ENCODE measurements around the gene AOC3. TPM values are rescaled to one million over a fixed set of nuclear protein-coding genes. Genes with fewer than 3 reads are reported as not detected.
A peak's percentile ranks its signal among the peaks of the same experiment; 100 is the strongest.
"Not testable (repeated sequence)": the region's sequence is repeated elsewhere in the genome, so short reads cannot be mapped to it uniquely, and the experiment has no call there.

AOC3 gene
- total RNA-seq, 1 experiment from 2014 or later: 0.86 TPM

DNA sequence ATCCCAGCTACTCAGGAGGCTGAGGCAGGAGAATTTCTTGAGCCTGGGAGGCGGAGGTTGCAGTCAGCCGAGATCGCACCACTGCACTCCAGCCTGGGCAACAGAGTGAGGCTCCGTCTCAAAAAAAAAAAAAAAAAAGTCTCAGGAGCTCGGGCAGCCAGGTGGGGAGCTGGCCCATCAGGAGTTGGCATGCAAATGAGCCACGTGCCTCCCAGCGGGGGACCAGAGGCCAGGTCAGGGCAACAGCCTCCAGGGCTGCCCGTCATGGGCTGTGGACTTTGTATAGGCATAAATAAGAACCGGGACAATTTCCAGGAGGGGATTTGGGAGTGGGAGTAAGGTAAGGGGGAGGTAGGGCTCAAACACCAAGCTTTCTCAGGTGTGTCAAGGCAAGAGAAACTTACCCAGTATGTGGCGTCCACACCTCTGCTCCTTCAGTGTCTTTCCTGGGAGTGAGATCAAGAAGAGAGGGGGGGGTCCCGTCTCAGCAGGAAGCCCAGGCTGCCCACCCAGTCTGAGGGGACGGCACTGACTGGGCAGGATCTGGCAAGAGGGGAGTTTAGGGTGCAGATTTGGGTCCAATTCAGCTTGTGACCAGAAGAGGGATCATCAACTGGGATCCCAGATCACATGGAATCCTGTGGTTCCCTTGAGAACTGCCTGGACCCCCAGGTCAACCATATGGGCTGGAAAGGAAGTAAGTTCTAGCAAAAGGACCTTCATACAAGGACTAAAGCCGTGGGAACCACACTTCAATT lies 27.3 kb downstream of the AOC3 start:
- no peaks in the 10 kb centered on the region for H3K36me3 ChIP-seq
- DNase-seq: no peak
- no peaks in the 10 kb centered on the region for H3K27me3 ChIP-seq
- no peak overlapping the region for H3K4me3 ChIP-seq
- no peaks in the 10 kb centered on the region for H3K9me3 ChIP-seq

DNA sequence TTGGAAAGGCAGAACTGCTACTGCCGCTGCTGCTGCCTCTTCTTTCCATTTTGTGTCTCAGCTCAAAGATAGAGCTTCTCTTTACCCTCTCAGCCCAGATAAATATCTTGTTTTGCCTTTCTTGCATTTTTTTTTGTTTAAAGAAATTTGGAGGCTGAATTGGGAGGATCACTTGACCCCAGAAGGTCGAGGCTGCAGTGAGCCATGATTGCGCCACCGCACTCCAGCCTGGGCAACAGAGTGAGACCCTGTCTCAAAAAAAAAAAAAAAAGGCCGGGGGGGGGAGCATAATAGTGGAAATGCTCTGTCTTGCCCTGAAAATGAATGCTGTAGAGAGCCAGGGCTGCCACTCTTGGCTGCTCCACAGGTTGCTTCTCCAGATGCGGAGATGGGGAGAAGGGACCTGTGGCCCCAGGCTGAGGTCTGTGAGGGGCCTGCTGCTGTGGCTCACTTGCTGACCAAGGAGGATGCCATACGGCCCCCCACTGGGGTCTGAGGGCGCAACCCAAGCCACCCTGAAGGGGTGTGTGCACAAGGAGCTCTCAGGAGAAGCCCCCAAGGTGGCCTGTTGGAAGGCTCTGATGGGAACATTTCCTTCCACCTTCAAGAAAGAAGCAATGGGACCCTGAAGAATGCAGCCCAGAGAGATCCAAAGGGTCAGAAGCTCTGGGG lies 28.1 kb downstream of the AOC3 start:
- Histone ChIP-seq H3K4me3 (no peak overlapping the region), H3K9me3 (no peaks in the 10 kb centered on the region), H3K27me3 (no peaks in the 10 kb centered on the region), H3K36me3 (no peaks in the 10 kb centered on the region)
- no peak for DNase-seq

DNA sequence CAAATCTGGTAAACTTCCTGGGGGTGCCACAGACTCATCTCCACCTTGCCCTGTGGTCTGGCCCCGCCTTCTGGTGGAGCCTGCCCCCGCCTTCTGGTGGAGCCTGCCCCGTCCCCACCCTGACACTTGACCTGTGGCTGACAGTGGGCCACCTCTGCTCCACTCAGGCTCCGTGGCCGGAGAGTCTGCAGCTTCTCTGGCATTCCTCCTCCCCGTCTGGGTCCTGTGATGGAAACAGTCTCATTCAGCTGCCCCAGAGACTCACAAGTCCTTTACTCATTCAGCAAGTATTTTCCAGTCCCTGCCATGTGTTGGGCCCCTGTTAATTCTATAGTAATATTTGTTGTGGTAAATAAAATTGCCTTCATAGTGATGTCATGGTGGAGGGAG lies 28.6 kb downstream of the AOC3 start:
- DNase-seq: no peak
- no peaks in the 10 kb centered on the region for H3K27me3 ChIP-seq
- no peaks in the 10 kb centered on the region for H3K9me3 ChIP-seq
- H3K36me3 ChIP-seq: no peaks in the 10 kb centered on the region
- no peak overlapping the region for H3K4me3 ChIP-seq

DNA sequence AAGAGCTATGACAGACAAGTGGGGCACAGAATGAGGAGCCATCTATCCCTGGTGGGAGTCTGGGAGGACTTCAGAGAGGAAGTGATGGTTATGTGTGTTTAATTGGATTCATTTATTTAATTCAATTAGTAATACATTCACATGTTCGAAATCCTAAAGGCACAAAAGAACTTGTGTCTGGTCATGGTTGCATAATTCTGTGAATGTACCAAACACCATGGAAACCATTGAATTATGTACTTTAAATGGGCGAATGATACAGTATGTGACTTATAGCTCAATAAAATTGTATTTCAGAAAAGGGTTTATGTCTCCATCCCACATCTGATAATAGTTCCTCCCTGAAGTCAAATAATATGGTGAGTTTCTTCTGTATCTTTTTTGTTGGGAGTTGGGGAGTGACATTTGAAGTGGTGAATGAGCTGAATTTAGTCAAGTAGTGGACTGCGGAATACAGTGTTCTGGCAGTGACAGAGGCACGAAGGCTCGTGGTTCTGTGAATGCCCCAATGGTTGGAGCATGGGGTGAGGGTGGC lies 29.8 kb downstream of the AOC3 start:
- no peak for DNase-seq
- Histone ChIP-seq H3K9me3 (no peaks in the 10 kb centered on the region), H3K4me3 (no peak overlapping the region), H3K36me3 (no peaks in the 10 kb centered on the region), H3K27me3 (no peaks in the 10 kb centered on the region)

DNA sequence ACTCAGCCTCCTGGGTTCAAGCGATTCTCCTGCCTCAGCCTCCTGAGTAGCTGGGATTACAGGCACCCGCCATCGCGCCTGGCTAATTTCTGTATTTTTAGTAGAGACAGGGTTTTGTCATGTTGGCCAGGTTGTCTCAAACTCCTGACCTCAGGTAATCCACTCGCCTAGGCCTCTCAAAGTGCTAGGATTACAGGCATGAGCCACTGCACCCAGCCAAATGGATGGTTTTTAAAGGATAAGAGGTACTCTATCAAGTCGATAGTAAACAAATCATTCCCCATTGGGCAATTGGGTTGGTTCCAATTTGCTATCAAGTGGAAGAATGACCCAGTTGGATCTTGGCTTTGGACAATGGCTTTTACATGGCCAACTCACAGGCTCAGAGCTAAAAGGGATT lies 30.7 kb downstream of the AOC3 start:
- not testable (repeated sequence) for H3K36me3 ChIP-seq, H3K9me3 ChIP-seq, DNase-seq, H3K27me3 ChIP-seq, H3K4me3 ChIP-seq

DNA sequence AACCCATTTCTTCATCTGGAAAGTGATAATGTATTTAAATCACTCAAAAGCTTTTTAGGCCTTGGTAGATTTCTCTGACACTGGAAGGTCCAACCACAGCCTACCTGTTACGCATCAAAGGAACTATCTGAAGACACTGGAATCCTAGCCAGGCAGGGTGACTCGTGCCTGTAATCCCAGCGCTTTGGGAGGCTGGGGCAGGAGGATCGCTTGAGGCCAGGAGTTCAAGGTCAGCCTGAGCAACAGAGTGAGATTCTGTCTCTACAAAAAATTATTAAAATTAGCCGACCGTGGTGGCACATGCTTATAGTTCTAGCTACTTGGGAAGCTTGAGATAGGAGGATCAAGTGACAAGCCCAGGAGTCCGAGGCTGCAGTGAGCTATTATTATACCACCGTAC lies 31.2 kb downstream of the AOC3 start:
- no peaks in the 10 kb centered on the region for H3K9me3 ChIP-seq
- H3K4me3 ChIP-seq: no peak overlapping the region
- no peak for DNase-seq
- no peaks in the 10 kb centered on the region for H3K36me3 ChIP-seq
- no peaks in the 10 kb centered on the region for H3K27me3 ChIP-seq

DNA sequence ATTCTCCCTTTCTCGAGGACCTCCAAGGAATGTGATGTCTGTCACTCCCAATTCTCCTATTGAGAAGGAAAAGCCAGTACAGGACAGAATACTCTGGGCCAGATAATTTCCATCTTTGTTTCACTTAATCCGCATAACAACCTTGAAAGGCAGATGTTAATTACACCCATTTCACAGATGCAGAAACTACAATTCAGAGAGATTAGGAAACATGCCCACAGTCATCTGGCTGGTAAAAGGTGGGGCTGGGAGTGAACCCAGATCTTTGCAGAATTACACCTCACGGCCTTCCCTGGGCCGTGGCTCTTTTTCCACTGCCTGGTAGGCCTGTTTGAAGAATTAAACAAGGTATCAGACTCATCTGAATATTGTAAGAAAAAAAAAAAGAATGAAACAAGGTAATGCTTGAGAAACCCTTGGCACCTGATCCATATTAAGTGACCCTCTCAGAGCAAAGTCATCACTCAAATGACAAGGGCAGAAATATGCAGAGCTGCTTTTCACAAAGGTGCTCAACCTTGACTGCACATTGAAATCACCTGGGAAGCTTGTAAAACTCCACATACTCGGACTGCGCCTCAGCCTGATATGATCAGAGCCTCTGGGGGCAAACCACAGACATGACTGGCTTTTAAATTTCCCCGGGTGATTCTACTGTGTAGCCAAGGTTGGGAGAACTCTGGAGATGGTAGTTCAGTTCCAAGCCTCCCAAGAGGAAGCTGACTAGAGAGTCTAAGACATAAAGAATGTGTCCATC lies 33.0 kb downstream of the AOC3 start:
- DNase-seq: no peak
- Histone ChIP-seq H3K27me3 (no peaks in the 10 kb centered on the region), H3K9me3 (no peaks in the 10 kb centered on the region)

DNA sequence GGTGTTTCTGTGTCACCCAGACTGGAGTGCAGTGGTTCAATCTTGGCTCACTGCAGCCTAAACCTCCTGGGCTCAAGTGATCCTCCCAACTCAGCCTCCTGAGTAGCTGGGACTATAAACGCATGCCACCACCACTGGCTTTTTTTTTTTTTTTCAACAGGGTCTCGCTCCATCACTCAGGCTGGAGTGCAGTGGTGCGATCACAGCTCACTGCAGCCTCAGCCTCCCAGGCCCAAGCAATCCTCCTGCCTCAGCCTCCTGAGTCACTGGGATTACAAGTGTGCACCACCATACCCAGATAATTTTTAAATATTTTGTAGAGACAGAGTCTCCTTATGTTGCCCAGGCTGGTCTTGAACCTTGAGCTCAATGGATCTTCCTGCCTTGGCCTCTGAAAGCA lies 34.8 kb downstream of the AOC3 start:
- H3K4me3 ChIP-seq, H3K27me3 ChIP-seq, H3K36me3 ChIP-seq, H3K9me3 ChIP-seq, DNase-seq: not testable (repeated sequence)

More for the DNA sequence above, 33.0 kb downstream of the AOC3 start:
- Histone ChIP-seq H3K4me3 (no peak overlapping the region), H3K36me3 (no peaks in the 10 kb centered on the region)

DNA sequence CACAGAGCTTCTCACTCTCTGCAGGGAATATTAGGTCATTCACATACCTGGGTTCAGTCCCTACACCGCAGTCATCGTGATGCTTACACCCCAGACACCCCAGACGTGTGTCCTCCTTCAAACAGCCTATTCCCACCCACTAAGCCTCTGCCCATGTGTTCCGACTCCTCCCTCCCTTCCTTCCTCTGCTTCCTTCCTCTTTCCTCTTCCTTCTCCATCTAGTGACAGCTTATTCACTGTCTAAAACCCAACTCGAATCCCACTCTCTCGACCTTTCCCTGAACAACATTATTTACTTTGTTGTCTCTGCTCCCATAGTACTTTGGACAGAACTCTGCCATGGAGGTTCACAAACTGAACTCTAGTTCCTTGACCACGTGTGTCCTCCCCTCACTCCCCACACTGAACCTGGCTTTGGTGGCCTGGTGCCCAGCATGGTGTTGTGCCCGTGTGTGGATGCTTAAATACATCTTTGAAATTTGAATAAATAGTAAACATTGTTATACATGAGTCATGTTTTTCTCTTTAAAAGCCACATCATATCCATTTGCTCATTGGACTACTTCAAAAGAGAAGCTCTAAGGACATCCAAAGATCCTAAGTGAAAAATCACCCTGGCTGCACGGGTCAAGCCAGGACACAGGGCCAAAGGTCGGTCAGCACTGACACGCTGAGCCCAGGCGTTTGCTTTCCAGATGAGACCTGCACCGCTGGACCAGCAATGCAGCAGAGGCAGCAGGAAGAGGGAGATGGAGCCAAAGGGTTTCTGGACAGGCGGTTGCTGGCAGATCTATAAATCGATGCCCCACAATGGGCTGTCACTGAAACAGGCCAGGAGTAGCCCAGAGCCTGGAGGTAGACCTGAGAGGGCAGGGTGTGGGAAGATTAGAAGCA lies 35.5 kb downstream of the AOC3 start:
- H3K4me3 ChIP-seq: no peak overlapping the region
- DNase-seq: peak; percentile 48
- H3K9me3 ChIP-seq: no peaks in the 10 kb centered on the region
- no peaks in the 10 kb centered on the region for H3K27me3 ChIP-seq
- H3K36me3 ChIP-seq: no peaks in the 10 kb centered on the region

DNA sequence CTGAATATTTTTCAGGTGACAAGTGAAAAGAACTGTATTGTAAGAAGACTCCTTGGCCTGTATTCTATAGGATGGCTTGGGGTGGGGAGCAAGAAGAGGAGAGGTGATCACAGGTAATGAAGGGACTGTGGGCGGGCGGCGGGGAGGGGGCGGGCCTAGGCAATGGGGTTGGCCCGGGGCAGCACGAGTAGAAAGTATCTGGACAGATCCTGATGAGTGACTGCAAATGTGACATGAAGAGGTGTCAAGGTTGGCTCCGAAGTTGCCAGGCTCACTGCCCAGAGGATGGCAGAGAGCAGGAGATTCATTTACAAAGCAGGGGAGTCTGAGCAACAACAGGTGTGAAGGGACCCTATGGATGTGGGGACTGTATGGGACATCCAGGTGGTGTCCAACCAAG lies 38.8 kb downstream of the AOC3 start:
- Histone ChIP-seq H3K9me3 (no peaks in the 10 kb centered on the region), H3K36me3 (no peaks in the 10 kb centered on the region), H3K27me3 (no peaks in the 10 kb centered on the region), H3K4me3 (no peak overlapping the region)
- DNase-seq: no peak

DNA sequence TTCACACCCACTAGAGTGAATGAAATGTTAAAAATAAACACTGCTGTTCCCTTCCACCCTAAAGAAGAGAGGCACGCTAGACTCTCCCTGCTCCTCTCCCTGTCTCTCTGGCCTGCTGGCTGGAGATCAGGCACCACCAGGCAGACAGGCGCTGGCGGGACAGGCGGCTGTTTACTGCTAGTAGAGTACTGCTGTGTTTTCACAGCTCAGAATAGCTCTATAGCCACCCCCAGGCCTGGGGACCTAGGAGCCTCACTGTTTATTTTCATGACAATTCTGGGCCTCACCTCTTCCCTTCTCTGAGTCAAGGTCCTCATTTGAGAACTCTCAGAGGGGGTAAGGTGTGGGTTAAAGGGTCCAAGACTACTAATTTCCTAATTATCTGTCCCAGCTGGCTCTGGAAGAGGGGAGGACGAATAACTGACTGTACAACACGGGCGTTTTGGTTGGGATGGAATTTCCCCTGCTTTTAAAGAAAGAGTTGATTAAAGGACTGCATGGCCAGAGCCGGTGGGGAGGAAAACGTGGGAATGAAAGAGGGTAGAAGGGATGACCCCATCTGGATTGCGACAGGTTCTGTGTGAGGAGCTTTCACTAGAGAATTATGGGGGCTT lies 40.6 kb downstream of the AOC3 start:
- Histone ChIP-seq H3K36me3 (no peaks in the 10 kb centered on the region), H3K4me3 (no peak overlapping the region), H3K27me3 (no peaks in the 10 kb centered on the region), H3K9me3 (no peaks in the 10 kb centered on the region)
- peak; percentile 47 for DNase-seq

DNA sequence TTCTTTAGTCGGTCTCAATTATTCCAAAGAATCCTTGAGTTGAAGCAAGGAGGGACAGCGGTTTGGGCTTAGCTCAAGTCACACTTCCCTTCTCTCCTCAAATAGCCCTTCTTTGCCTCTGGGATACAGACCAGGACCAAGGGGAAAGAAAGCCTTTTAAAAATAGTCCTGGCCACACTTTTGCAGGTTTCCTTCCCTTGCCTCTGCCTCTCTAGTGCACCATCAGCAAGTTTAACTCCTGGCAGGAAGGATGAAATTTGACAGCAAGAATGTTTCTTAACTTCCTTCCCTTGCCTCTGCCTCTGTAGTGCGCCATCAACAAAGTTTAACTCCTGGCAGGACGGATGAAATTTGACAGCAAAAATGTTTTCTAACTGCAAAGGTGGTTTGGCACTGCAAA lies 42.4 kb downstream of the AOC3 start:
- no peak overlapping the region for H3K4me3 ChIP-seq
- no peaks in the 10 kb centered on the region for H3K27me3 ChIP-seq
- DNase-seq: no peak
- no peaks in the 10 kb centered on the region for H3K9me3 ChIP-seq
- no peaks in the 10 kb centered on the region for H3K36me3 ChIP-seq

DNA sequence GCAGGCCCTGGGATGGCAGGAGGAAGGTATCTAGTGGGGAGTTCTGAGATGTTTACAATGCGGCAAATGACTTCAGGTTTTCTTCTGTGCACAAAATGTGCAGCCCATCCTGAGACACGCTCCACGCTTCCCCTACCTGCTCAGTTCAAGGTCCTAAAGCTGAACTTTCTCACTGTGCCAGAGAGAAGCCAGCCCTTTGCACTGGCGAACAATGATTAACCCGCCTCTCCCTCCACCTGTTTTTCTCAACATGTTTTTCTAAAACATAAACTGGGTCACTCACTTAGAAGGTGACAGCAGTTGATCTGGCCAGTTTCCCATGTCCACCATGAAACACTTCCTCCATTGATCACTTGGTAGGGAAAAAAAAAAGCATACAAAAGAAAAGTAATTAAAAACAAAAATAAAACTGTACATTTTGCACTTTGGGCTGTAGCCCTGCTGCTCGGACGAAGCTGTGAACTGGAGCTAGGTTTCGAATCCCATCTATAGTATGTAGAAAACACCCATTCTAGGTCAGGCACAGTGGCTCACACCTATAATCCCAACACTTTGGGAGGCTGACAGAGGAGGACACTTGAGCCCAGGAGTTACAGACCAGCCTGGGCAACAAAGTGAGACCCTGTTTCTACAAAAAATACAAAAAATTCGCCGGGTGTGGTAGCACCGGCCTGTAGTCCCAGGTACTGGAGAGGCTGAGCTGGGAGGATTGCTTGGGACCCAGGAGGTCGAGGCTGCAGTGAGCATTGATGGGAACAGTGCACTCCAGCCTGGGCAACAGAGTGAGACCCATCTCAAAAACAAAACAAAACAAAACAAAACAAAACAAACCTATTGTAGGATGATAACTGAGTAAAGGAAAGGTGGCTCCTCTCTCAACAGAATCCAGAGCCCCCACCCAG lies 43.5 kb downstream of the AOC3 start:
- no peak overlapping the region for H3K4me3 ChIP-seq
- no peaks in the 10 kb centered on the region for H3K9me3 ChIP-seq
- H3K27me3 ChIP-seq: no peaks in the 10 kb centered on the region
- H3K36me3 ChIP-seq: no peaks in the 10 kb centered on the region
- no peak for DNase-seq

DNA sequence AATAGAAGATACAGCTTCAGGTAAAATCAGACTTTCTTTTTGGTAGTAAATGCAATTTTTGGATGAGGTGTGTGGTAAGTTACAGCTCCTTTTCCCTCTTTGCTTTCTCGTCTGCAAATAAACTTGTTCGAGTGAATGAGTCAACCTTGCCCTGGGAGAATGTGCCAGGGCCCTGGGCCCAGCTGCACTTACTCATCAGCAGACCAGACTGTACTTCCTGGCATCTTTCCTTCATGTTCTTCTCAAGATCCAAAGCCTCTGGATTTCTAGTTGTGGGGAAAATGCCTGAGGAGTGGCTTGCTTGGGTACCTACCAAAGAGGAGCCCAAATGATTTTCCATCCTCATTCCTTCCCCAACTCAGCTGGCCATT lies 44.2 kb downstream of the AOC3 start:
- no peaks in the 10 kb centered on the region for H3K9me3 ChIP-seq
- H3K4me3 ChIP-seq: no peak overlapping the region
- H3K27me3 ChIP-seq: no peaks in the 10 kb centered on the region
- DNase-seq: peak; percentile 94
- H3K36me3 ChIP-seq: no peaks in the 10 kb centered on the region

DNA sequence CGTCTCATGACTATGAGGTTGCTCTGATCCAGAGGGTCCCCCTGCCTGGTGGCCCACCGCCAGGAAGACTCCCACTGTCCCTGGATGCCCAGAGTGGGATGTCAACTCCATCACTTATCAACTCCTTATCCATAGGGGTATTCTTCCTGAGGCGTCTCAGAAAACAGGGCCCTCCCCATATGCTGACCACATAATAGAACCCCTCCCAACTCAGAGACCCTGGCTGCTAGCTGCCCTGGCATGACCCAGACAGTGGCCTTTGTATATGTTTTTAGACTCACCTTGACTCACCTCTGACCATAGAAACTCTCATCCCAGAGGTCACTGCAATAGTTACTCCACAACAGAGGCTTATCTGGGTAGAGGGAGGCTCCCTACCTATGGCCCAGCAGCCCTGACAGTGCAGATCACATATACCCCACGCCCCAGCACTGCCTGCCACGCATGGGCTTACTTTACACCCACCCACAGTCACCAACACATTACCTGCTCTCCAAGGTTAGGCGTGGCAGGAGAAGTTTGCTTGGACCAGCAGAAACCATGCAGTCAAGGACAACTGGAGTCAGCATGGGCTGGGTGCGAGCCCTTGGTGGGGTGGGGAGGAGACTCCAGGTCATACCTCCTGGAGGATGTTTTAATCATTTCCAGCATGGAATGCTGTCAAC lies 47.3 kb downstream of the AOC3 start:
- no peak for DNase-seq
- Histone ChIP-seq H3K27me3 (peaks cover 5% of the 10 kb centered on the region; the same call in 1 of the 2 replicates), H3K9me3 (no peaks in the 10 kb centered on the region), H3K4me3 (no peak overlapping the region), H3K36me3 (no peaks in the 10 kb centered on the region)

Data from MG63 (cell line).